ENCODE data around the gene SVOP.

The SVOP gene

GRCh38 chr12:108899145-108899544 lies 121.7 kb downstream of the SVOP start:
- ATAC-seq (replicated peaks): no peak
- H3K4me3 Mint-ChIP-seq: no peak overlapping the region
- no peak for DNase-seq
- peaks cover 0 to 6% of the 10 kb centered on the region in 2 donors for H3K27me3 Mint-ChIP-seq
- no peak overlapping the region for H3K27ac Mint-ChIP-seq
- H3K4me1 Mint-ChIP-seq (ENCODE audit: low read depth in 2 of 2): no peaks in the 10 kb centered on the region
- H3K36me3 Mint-ChIP-seq (ENCODE audit: insufficient read depth): no peaks in the 10 kb centered on the region
- H3K9me3 Mint-ChIP-seq: no peaks in the 10 kb centered on the region

- Mint-ChIP-seq H3K36me3 (ENCODE audit: insufficient read depth) (peaks cover 2% of the 10 kb centered on the region), H3K27ac (no peak overlapping the region), H3K4me1 (ENCODE audit: low read depth in 2 of 2) (no peaks in the 10 kb centered on the region), H3K27me3 (peaks cover 0 to 6% of the 10 kb centered on the region in 2 donors), H3K4me3 (no peak overlapping the region), H3K9me3 (no peaks in the 10 kb centered on the region)
- DNase-seq: no peak
- ATAC-seq (replicated peaks): no peak
These were observed 124.1 kb downstream of the SVOP start for GRCh38 chr12:108896817-108897216.

- H3K9me3 Mint-ChIP-seq: no peaks in the 10 kb centered on the region
- peaks cover 0 to 6% of the 10 kb centered on the region in 2 donors for H3K27me3 Mint-ChIP-seq
- DNase-seq (no peak), ATAC-seq (replicated peaks) (no peak)
- H3K36me3 Mint-ChIP-seq (ENCODE audit: insufficient read depth): peaks cover 2% of the 10 kb centered on the region
- no peaks in the 10 kb centered on the region for H3K4me1 Mint-ChIP-seq (ENCODE audit: low read depth in 2 of 2)
- H3K27ac Mint-ChIP-seq: no peak overlapping the region
- no peak overlapping the region for H3K4me3 Mint-ChIP-seq
These were observed 124.5 kb downstream of the SVOP start for GRCh38 chr12:108896336-108896735.

GRCh38 chr12:108895220-108895802 lies 125.6 kb downstream of the SVOP start:
- H3K4me1 Mint-ChIP-seq (ENCODE audit: low read depth in 2 of 2): no peaks in the 10 kb centered on the region
- H3K4me3 Mint-ChIP-seq: no peak overlapping the region
- no peak for ATAC-seq (replicated peaks)
- H3K27ac Mint-ChIP-seq: no peak overlapping the region
- DNase-seq: no peak
- peaks cover 0 to 6% of the 10 kb centered on the region in 2 donors for H3K27me3 Mint-ChIP-seq
- H3K9me3 Mint-ChIP-seq: peaks cover 0 to 3% of the 10 kb centered on the region in 2 donors
- H3K36me3 Mint-ChIP-seq (ENCODE audit: insufficient read depth): peaks cover 2% of the 10 kb centered on the region

GRCh38 chr12:108890208-108890607 lies 130.7 kb downstream of the SVOP start:
- Mint-ChIP-seq H3K9me3 (peaks cover 0 to 7% of the 10 kb centered on the region in 2 donors), H3K36me3 (ENCODE audit: insufficient read depth) (peaks cover 2% of the 10 kb centered on the region), H3K27me3 (peaks cover 0 to 2% of the 10 kb centered on the region in 2 donors), H3K4me1 (ENCODE audit: low read depth in 2 of 2) (no peaks in the 10 kb centered on the region), H3K4me3 (no peak overlapping the region), H3K27ac (no peak overlapping the region)
- no peak for ATAC-seq (replicated peaks)
- no peak for DNase-seq

GRCh38 chr12:108888031-108888430 lies 132.8 kb downstream of the SVOP start:
- Mint-ChIP-seq H3K27me3 (no peaks in the 10 kb centered on the region), H3K4me1 (ENCODE audit: low read depth in 2 of 2) (peaks cover 0 to 1% of the 10 kb centered on the region in 2 donors), H3K36me3 (ENCODE audit: insufficient read depth) (peaks cover 2% of the 10 kb centered on the region), H3K27ac (no peak overlapping the region), H3K4me3 (no peak overlapping the region), H3K9me3 (peaks cover 0 to 7% of the 10 kb centered on the region in 2 donors)
- DNase-seq (no peak), ATAC-seq (replicated peaks) (no peak)

GRCh38 chr12:108886873-108887629 lies 133.8 kb downstream of the SVOP start:
- DNase-seq (no peak), ATAC-seq (replicated peaks) (no peak)
- Mint-ChIP-seq H3K4me3 (no peak overlapping the region), H3K27ac (no peak overlapping the region), H3K36me3 (ENCODE audit: insufficient read depth) (no peaks in the 10 kb centered on the region), H3K4me1 (ENCODE audit: low read depth in 2 of 2) (peaks cover 0 to 1% of the 10 kb centered on the region in 2 donors), H3K9me3 (peaks cover 0 to 7% of the 10 kb centered on the region in 2 donors), H3K27me3 (no peaks in the 10 kb centered on the region)

- Mint-ChIP-seq H3K36me3 (ENCODE audit: insufficient read depth) (no peaks in the 10 kb centered on the region), H3K27ac (no peak overlapping the region)
- DNase-seq: peak; percentile 56 to 58 (median 57)
These were observed 136.5 kb downstream of the SVOP start for GRCh38 chr12:108884116-108885012.

GRCh38 chr12:108881953-108882352 lies 138.9 kb downstream of the SVOP start:
- H3K27ac Mint-ChIP-seq: no peak overlapping the region
- no peaks in the 10 kb centered on the region for H3K36me3 Mint-ChIP-seq (ENCODE audit: insufficient read depth)
- H3K4me3 Mint-ChIP-seq: no peak overlapping the region
- H3K4me1 Mint-ChIP-seq (ENCODE audit: low read depth in 2 of 2): peaks cover 0 to 1% of the 10 kb centered on the region in 2 donors
- DNase-seq (no peak), ATAC-seq (replicated peaks) (no peak)
- no peaks in the 10 kb centered on the region for H3K27me3 Mint-ChIP-seq
- H3K9me3 Mint-ChIP-seq: no peaks in the 10 kb centered on the region

More at GRCh38 chr12:108884116-108885012, 136.5 kb downstream of the SVOP start:
- Mint-ChIP-seq H3K27me3 (no peaks in the 10 kb centered on the region), H3K4me3 (no peak overlapping the region), H3K9me3 (no peaks in the 10 kb centered on the region), H3K4me1 (ENCODE audit: low read depth in 2 of 2) (peaks cover 0 to 1% of the 10 kb centered on the region in 2 donors)
- peak; percentile 88 for ATAC-seq (replicated peaks)

- DNase-seq: no peak
- ATAC-seq (replicated peaks): no peak
- Mint-ChIP-seq H3K27ac (no peak within 1 kb of the TSS), H3K27me3 (no peaks in the 10 kb centered on the region), H3K4me1 (ENCODE audit: low read depth in 2 of 2) (peaks cover 0 to 1% of the 10 kb centered on the region in 2 donors), H3K4me3 (no peak within 1 kb of the TSS), H3K9me3 (no peaks in the 10 kb centered on the region), H3K36me3 (ENCODE audit: insufficient read depth) (no peaks in the 10 kb centered on the region)
These were observed 141.1 kb downstream of the SVOP start, which contains the start of gene DAO for GRCh38 chr12:108879615-108880254. TSS of gene DAO (plus strand) at chr12:108880092. CDS start at chr12:108885007, 4,915 bp downstream.

- no peak overlapping the region for H3K27ac Mint-ChIP-seq
- H3K36me3 Mint-ChIP-seq (ENCODE audit: insufficient read depth): no peaks in the 10 kb centered on the region
- no peaks in the 10 kb centered on the region for H3K9me3 Mint-ChIP-seq
- H3K4me3 Mint-ChIP-seq: no peak overlapping the region
- ATAC-seq (replicated peaks) (no peak), DNase-seq (no peak)
- H3K27me3 Mint-ChIP-seq: no peaks in the 10 kb centered on the region
- no peaks in the 10 kb centered on the region for H3K4me1 Mint-ChIP-seq (ENCODE audit: low read depth in 2 of 2)
These were observed 144.3 kb downstream of the SVOP start for GRCh38 chr12:108876550-108876949.

- no peak overlapping the region for H3K27ac Mint-ChIP-seq
- no peak overlapping the region for H3K4me3 Mint-ChIP-seq
- no peak for DNase-seq
- H3K9me3 Mint-ChIP-seq: no peaks in the 10 kb centered on the region
- no peak for ATAC-seq (replicated peaks)
- H3K36me3 Mint-ChIP-seq (ENCODE audit: insufficient read depth): no peaks in the 10 kb centered on the region
- H3K4me1 Mint-ChIP-seq (ENCODE audit: low read depth in 2 of 2): no peaks in the 10 kb centered on the region
- no peaks in the 10 kb centered on the region for H3K27me3 Mint-ChIP-seq
These were observed 145.0 kb downstream of the SVOP start for GRCh38 chr12:108875682-108876361.
